Small intestine (tissue), 7 donors: ENCODE results near the gene SNTG2. TPM values are rescaled to one million over a fixed set of nuclear protein-coding genes. Genes with fewer than 3 reads are reported as not detected.

Experiments
- DNase-seq, 2 donors: peaks; one replicate each; pipeline versions ENCODE4 v3.0.0 to v3.0.0-alpha.2; 2013
- FAIRE-seq: peaks from 2 replicates; lab custom pipeline; 2012; peaks lifted over from hg19 to GRCh38; lab: Jason Lieb, UNC
- H3K27ac ChIP-seq, 3 donors: one replicate each; pipeline ENCODE4 v1.5.1; 2013; ENCODE audit warnings: low read length in 2 of 3, mild to moderate bottlenecking in 2 of 3, control low read depth in 1 of 3, inconsistent platforms in 1 of 3, low read depth in 1 of 3, moderate library complexity in 1 of 3
- H3K27me3 ChIP-seq, 3 donors: one replicate each; pipeline ENCODE4 v1.6.1; 2013; ENCODE audit warnings: low read length in 3 of 3, inconsistent platforms in 1 of 3; ENCODE audit not compliant: control insufficient read depth in 3 of 3, insufficient read depth in 3 of 3
- H3K36me3 ChIP-seq, 3 donors: one replicate each; pipeline ENCODE4 v1.6.1; 2013; ENCODE audit warnings: low read length in 3 of 3, inconsistent platforms in 1 of 3, low read depth in 1 of 3, mild to moderate bottlenecking in 1 of 3, moderate library complexity in 1 of 3; ENCODE audit not compliant: control insufficient read depth in 3 of 3, insufficient read depth in 2 of 3
- H3K4me1 ChIP-seq, 3 donors: one replicate each; pipeline ENCODE4 v1.6.1; 2013; ENCODE audit warnings: low read length in 2 of 3, inconsistent platforms in 1 of 3, low read depth in 1 of 3, mild to moderate bottlenecking in 1 of 3, moderate library complexity in 1 of 3; ENCODE audit not compliant: control insufficient read depth in 3 of 3, insufficient read depth in 2 of 3
- H3K4me3 ChIP-seq, 3 donors: one replicate each; pipeline ENCODE4 v1.5.1; 2013; ENCODE audit warnings: low read length in 3 of 3, control low read depth in 1 of 3, inconsistent platforms in 1 of 3, low read depth in 1 of 3, mild to moderate bottlenecking in 1 of 3, moderate library complexity in 1 of 3
- H3K9me3 ChIP-seq, 2 donors: one replicate each; pipeline ENCODE4 v1.6.1; 2013; ENCODE audit warnings: low read depth in 1 of 2, low read length in 1 of 2; ENCODE audit not compliant: control insufficient read depth in 2 of 2, insufficient read depth in 1 of 2
- WGBS, 3 donors: extraction: QIAGEN DNeasy Blood & Tissue Kit; methylation state at CpG; one replicate each; pipeline ENCODE4 v1.1.7; 2013; 5-methylcytosine and 5-hydroxymethylcytosine counted together
- polyA plus RNA-seq, 4 donors: library from polyadenylated mRNA; stranded (reverse) in 3 of 4; unstranded in 1 of 4; fragments of 200-250 nt in 3 of 4; fragments of 120-200 nt in 1 of 4; gene quantifications; one replicate each; pipeline versions ENCODE4 v1.2.1 to v1.2.3, GENCODE V29; 2013
- donor health status: healthy with polysubstance abuse.
- donor health status: control.
- donor health status: control.
- donor health status: Bipolar disorder and iron deficiency.
- donor health status: healthy.

Gene SNTG2
- polyA plus RNA-seq, 4 donors: 0.25 to 1.1 (median 0.54) TPM; not detected in 1

GRCh38 chr2:1249897-1250687 lies 299.4 kb downstream of the SNTG2 start:
- Histone ChIP-seq H3K4me1 (no peaks in the 10 kb centered on the region), H3K36me3 (no peaks in the 10 kb centered on the region), H3K4me3 (no peak overlapping the region), H3K9me3 (no peaks in the 10 kb centered on the region), H3K27me3 (peaks cover 0 to 3% (median 2%) of the 10 kb centered on the region in 3 donors), H3K27ac (no peak overlapping the region)
- no peak for FAIRE-seq
- DNase-seq: no peak
- WGBS, 3 donors: 59 to 79% (median 69%) methylated on average over 10 of the region's 10 CpGs

- DNase-seq: no peak
- Histone ChIP-seq H3K9me3 (no peaks in the 10 kb centered on the region), H3K27ac (no peak overlapping the region), H3K4me1 (no peaks in the 10 kb centered on the region), H3K27me3 (peaks cover 0 to 3% (median 2%) of the 10 kb centered on the region in 3 donors), H3K36me3 (no peaks in the 10 kb centered on the region), H3K4me3 (no peak overlapping the region)
- no peak for FAIRE-seq
- 83 to 90% (median 84%) methylated on average over 5 of the region's 5 CpGs for WGBS, 3 donors
Measured at GRCh38 chr2:1251520-1251919, 300.9 kb downstream of the SNTG2 start.

GRCh38 chr2:1253629-1254028 lies 303.0 kb downstream of the SNTG2 start:
- 43 to 64% (median 60%) methylated on average over 4 of the region's 4 CpGs for WGBS, 3 donors
- no peaks in the 10 kb centered on the region for H3K36me3 ChIP-seq
- no peak for FAIRE-seq
- H3K27ac ChIP-seq: no peak overlapping the region
- no peak for DNase-seq
- no peak overlapping the region for H3K4me3 ChIP-seq
- H3K27me3 ChIP-seq: peaks cover 0 to 3% (median 0%) of the 10 kb centered on the region in 3 donors
- H3K9me3 ChIP-seq: no peaks in the 10 kb centered on the region
- H3K4me1 ChIP-seq: no peaks in the 10 kb centered on the region

- H3K4me3 ChIP-seq: no peak overlapping the region
- DNase-seq (no peak), FAIRE-seq (no peak)
- H3K9me3 ChIP-seq: no peaks in the 10 kb centered on the region
- peaks cover 0 to 3% (median 0%) of the 10 kb centered on the region in 3 donors for H3K27me3 ChIP-seq
- no peak overlapping the region for H3K27ac ChIP-seq
- 71 to 73% (median 72%) methylated on average over 18 of the region's 18 CpGs for WGBS, 3 donors
- H3K4me1 ChIP-seq: no peaks in the 10 kb centered on the region
- no peaks in the 10 kb centered on the region for H3K36me3 ChIP-seq
Measured at GRCh38 chr2:1254662-1255343, 304.2 kb downstream of the SNTG2 start.

GRCh38 chr2:1256632-1257324 lies 306.1 kb downstream of the SNTG2 start:
- H3K27ac ChIP-seq: no peak overlapping the region
- 60 to 76% (median 62%) methylated on average over 10 of the region's 10 CpGs for WGBS, 3 donors
- H3K4me1 ChIP-seq: no peaks in the 10 kb centered on the region
- H3K36me3 ChIP-seq: no peaks in the 10 kb centered on the region
- FAIRE-seq (no peak), DNase-seq (no peak)
- H3K4me3 ChIP-seq: no peak overlapping the region
- H3K27me3 ChIP-seq: no peaks in the 10 kb centered on the region
- no peaks in the 10 kb centered on the region for H3K9me3 ChIP-seq

GRCh38 chr2:1257334-1257733 lies 306.7 kb downstream of the SNTG2 start:
- FAIRE-seq (no peak), DNase-seq (no peak)
- no peaks in the 10 kb centered on the region for H3K9me3 ChIP-seq
- no peaks in the 10 kb centered on the region for H3K36me3 ChIP-seq
- no peaks in the 10 kb centered on the region for H3K4me1 ChIP-seq
- H3K27me3 ChIP-seq: no peaks in the 10 kb centered on the region
- H3K4me3 ChIP-seq: no peak overlapping the region
- 72 to 82% (median 73%) methylated on average over 11 of the region's 11 CpGs for WGBS, 3 donors
- H3K27ac ChIP-seq: no peak overlapping the region

GRCh38 chr2:1259746-1260145 lies 309.1 kb downstream of the SNTG2 start:
- Histone ChIP-seq H3K36me3 (no peaks in the 10 kb centered on the region), H3K27me3 (no peaks in the 10 kb centered on the region), H3K4me3 (no peak overlapping the region), H3K4me1 (no peaks in the 10 kb centered on the region), H3K9me3 (no peaks in the 10 kb centered on the region), H3K27ac (no peak overlapping the region)
- WGBS, 3 donors: 78 to 82% (median 80%) methylated on average over 9 of the region's 9 CpGs
- DNase-seq: no peak
- no peak for FAIRE-seq

- no peak overlapping the region for H3K4me3 ChIP-seq
- H3K27ac ChIP-seq: no peak overlapping the region
- H3K36me3 ChIP-seq: no peaks in the 10 kb centered on the region
- DNase-seq: no peak
- H3K27me3 ChIP-seq: no peaks in the 10 kb centered on the region
- 87 to 93% (median 93%) methylated on average over 29 of the region's 29 CpGs for WGBS, 3 donors
- no peaks in the 10 kb centered on the region for H3K9me3 ChIP-seq
- FAIRE-seq: no peak
- no peaks in the 10 kb centered on the region for H3K4me1 ChIP-seq
Measured at GRCh38 chr2:1262609-1263008, 312.0 kb downstream of the SNTG2 start.
